Natural killer cell (primary cell): ENCODE data around the gene SMPD3. TPM values are rescaled to one million over a fixed set of nuclear protein-coding genes. Genes with fewer than 3 reads are reported as not detected.

Experiments
- ATAC-seq, 3 donors: fragments of 150-1000 bp in 2 of 3; fragments of 200-7000 bp in 1 of 3; cut with Tn5 transposase; 1 replicate in 1 of 3; 2 replicates in 2 of 3; pipeline ENCODE4 v1.10.0; 2021; ENCODE audit warnings: mild to moderate bottlenecking in 2 of 3, moderate library complexity in 2 of 3
- DNase-seq, 2 donors: peaks; one replicate each; pipeline versions ENCODE4 v3.0.0 to v3.0.0-alpha.2; 2013 to 2021; ENCODE audit warnings: mixed read lengths in 1 of 2
- H3K27ac ChIP-seq: one replicate; pipeline ENCODE4 v1.5.1; 2013; ENCODE audit warnings: mild to moderate bottlenecking, low read length
- H3K27me3 ChIP-seq: one replicate; pipeline ENCODE4 v1.6.1; 2013; ENCODE audit warnings: low read length; ENCODE audit not compliant: control insufficient read depth, insufficient read depth
- H3K36me3 ChIP-seq: one replicate; pipeline ENCODE4 v1.6.1; 2013; ENCODE audit warnings: low read length; ENCODE audit not compliant: control insufficient read depth, insufficient read depth
- H3K4me1 ChIP-seq: one replicate; pipeline ENCODE4 v1.6.1; 2013; ENCODE audit warnings: low read length; ENCODE audit not compliant: control insufficient read depth, insufficient read depth
- H3K4me3 ChIP-seq: one replicate; pipeline ENCODE4 v1.5.1; 2013; ENCODE audit warnings: low read length
- H3K9me3 ChIP-seq: one replicate; pipeline ENCODE4 v1.6.1; 2013; ENCODE audit warnings: low read length; ENCODE audit not compliant: control insufficient read depth, insufficient read depth
- H3K27ac Mint-ChIP-seq, 2 donors: one replicate each; pipeline ENCODE4 v1.8.0; 2022; ENCODE audit warnings: mild to moderate bottlenecking in 2 of 2, mixed read lengths in 2 of 2, moderate library complexity in 1 of 2
- H3K27me3 Mint-ChIP-seq, 2 donors: one replicate each; pipeline ENCODE4 v1.8.0; 2022; ENCODE audit warnings: low read depth in 2 of 2, mixed read lengths in 2 of 2
- H3K36me3 Mint-ChIP-seq: one replicate; pipeline ENCODE4 v1.8.0; 2022; ENCODE audit warnings: mixed read lengths
- H3K4me1 Mint-ChIP-seq, 2 donors: one replicate each; pipeline ENCODE4 v1.8.0; 2022; ENCODE audit warnings: mixed read lengths in 2 of 2
- H3K4me3 Mint-ChIP-seq: one replicate; pipeline ENCODE4 v1.8.0; 2022; ENCODE audit warnings: mild to moderate bottlenecking, moderate library complexity, mixed read lengths
- H3K9me3 Mint-ChIP-seq, 2 donors: one replicate each; pipeline ENCODE4 v1.8.0; 2022; ENCODE audit warnings: mixed read lengths in 2 of 2
- WGBS: methylation state at CpG from one replicate; pipeline ENCODE4 v1.1.7; 2013; ENCODE audit warnings: missing lambda C conversion rate; ENCODE audit not compliant: insufficient coverage; 5-methylcytosine and 5-hydroxymethylcytosine counted together
- intact Hi-C: fragments of 100-400 bp; cut with micrococcal nuclease; formaldehyde crosslinking; loops from one replicate; pipeline ENCODE4 v1.14.2; 2022
- total RNA-seq, 4 donors: library from RNA; stranded (reverse); fragments of 120-200 nt in 1 of 4; gene quantifications; one replicate each; pipeline versions ENCODE4 v1.2.3 to v1.2.4, GENCODE V29; 2013 to 2022
- TF ChIP-seq, protein P1 (sequence below): fragments of 200-600 bp; IDR thresholded peaks from one replicate; pipeline ENCODE4 v1.8.0; 2022; ENCODE audit warnings: antibody characterized with exemption

SMPD3 gene
- total RNA-seq, 3 donors from 2014 or later (not counting 1 experiment from before 2014, with no cell fraction given) = 2.4 to 13.3 (median 3.2) TPM

DNA sequence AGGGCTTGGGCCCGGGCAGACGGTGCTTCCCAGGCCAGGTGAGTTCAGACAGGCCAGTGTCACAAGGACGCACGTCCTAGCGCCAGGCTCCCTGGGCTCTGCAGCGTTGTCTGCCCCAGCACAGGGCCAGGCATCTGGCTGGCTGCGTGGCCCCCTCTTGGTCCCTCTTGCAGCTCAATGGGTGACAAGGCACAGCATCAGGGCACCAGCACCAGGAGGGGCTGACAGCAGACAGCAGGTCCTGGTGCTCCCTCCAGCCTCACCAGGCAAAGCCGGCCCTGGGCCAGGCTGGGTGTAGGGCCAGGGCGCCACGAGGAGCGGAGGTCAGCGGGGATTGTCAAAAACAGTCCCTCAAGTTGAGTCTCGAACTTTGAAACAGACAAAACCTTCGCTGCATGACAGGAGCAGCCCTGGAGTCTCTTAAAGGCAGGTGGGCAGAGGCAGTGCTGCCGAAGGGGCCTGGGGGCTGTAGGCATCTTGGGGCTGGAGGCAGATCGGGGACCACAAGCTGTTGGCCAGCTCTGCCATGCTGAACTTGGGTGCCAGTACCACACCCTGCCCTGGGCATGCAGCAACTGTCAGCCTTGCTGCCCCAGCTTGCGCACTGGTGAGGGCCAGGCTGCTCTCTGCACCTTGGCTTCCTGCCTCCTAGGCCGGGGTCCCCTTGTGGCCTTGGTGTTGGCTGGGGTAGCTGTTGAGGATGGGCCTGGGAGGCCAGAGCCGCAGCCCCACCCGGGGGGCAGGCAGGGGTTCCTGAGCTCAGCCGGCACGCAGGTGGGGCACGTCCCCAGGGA, 88.7 kb downstream of the SMPD3 start:
- WGBS = 95% methylated on average over 23 of the region's 23 CpGs
- H3K4me1 Mint-ChIP-seq = peaks cover 30 to 43% of the 10 kb centered on the region in 2 donors
- intact Hi-C loops = no loop called here

GRCh38 chr16:68358951-68359350, 89.4 kb downstream of the SMPD3 start:
- no peaks in the 10 kb centered on the region for H3K9me3 ChIP-seq
- peaks cover 30 to 43% of the 10 kb centered on the region in 2 donors for H3K4me1 Mint-ChIP-seq
- intact Hi-C loops = no loop called here
- H3K4me1 ChIP-seq = peaks cover 40% of the 10 kb centered on the region
- no peak overlapping the region for H3K4me3 ChIP-seq
- H3K36me3 Mint-ChIP-seq = no peaks in the 10 kb centered on the region
- no peak overlapping the region for H3K4me3 Mint-ChIP-seq
- no peaks in the 10 kb centered on the region for H3K27me3 ChIP-seq
- no peak overlapping the region for H3K27ac Mint-ChIP-seq
- H3K27me3 Mint-ChIP-seq = no peaks in the 10 kb centered on the region
- DNase-seq (no peak), ATAC-seq (no peak)
- H3K9me3 Mint-ChIP-seq = no peaks in the 10 kb centered on the region
- WGBS = 97% methylated on average over 13 of the region's 13 CpGs
- TF ChIP-seq, protein P1, sequence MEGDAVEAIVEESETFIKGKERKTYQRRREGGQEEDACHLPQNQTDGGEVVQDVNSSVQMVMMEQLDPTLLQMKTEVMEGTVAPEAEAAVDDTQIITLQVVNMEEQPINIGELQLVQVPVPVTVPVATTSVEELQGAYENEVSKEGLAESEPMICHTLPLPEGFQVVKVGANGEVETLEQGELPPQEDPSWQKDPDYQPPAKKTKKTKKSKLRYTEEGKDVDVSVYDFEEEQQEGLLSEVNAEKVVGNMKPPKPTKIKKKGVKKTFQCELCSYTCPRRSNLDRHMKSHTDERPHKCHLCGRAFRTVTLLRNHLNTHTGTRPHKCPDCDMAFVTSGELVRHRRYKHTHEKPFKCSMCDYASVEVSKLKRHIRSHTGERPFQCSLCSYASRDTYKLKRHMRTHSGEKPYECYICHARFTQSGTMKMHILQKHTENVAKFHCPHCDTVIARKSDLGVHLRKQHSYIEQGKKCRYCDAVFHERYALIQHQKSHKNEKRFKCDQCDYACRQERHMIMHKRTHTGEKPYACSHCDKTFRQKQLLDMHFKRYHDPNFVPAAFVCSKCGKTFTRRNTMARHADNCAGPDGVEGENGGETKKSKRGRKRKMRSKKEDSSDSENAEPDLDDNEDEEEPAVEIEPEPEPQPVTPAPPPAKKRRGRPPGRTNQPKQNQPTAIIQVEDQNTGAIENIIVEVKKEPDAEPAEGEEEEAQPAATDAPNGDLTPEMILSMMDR = no peak
- H3K27ac ChIP-seq = no peak overlapping the region
- H3K36me3 ChIP-seq = peaks cover 24% of the 10 kb centered on the region

More for the DNA sequence above, 88.7 kb downstream of the SMPD3 start:
- H3K27me3 Mint-ChIP-seq = no peaks in the 10 kb centered on the region
- Histone ChIP-seq H3K27ac (no peak overlapping the region), H3K4me3 (no peak overlapping the region), H3K27me3 (no peaks in the 10 kb centered on the region), H3K36me3 (peaks cover 24% of the 10 kb centered on the region), H3K4me1 (peaks cover 41% of the 10 kb centered on the region), H3K9me3 (no peaks in the 10 kb centered on the region)
- H3K36me3 Mint-ChIP-seq = no peaks in the 10 kb centered on the region
- TF ChIP-seq, protein P1 = no peak
- H3K4me3 Mint-ChIP-seq = no peak overlapping the region
- no peaks in the 10 kb centered on the region for H3K9me3 Mint-ChIP-seq
- H3K27ac Mint-ChIP-seq = no peak overlapping the region
- ATAC-seq (no peak), DNase-seq (no peak)

- ATAC-seq (peak in 1 of 3 donors; percentile 34), DNase-seq (no peak)
- H3K36me3 Mint-ChIP-seq = no peaks in the 10 kb centered on the region
- peak overlapping the region; percentile 42 to 48 for H3K27ac Mint-ChIP-seq
- H3K27me3 ChIP-seq = no peaks in the 10 kb centered on the region
- peak overlapping the region; percentile 75 for H3K4me3 Mint-ChIP-seq
- H3K4me3 ChIP-seq = no peak overlapping the region
- H3K36me3 ChIP-seq = peaks cover 33% of the 10 kb centered on the region
- no peak overlapping the region for H3K27ac ChIP-seq
- WGBS = 66% methylated on average over 11 of the region's 11 CpGs
- H3K27me3 Mint-ChIP-seq = no peaks in the 10 kb centered on the region
- H3K4me1 ChIP-seq = peaks cover 40% of the 10 kb centered on the region
- no peaks in the 10 kb centered on the region for H3K9me3 Mint-ChIP-seq
- intact Hi-C loops = no loop called here
- H3K4me1 Mint-ChIP-seq = peaks cover 30 to 43% of the 10 kb centered on the region in 2 donors
- TF ChIP-seq, protein P1 = no peak
- no peaks in the 10 kb centered on the region for H3K9me3 ChIP-seq
Observed at GRCh38 chr16:68357923-68358322, 90.4 kb downstream of the SMPD3 start.
